H1 (cell line): ENCODE data around the gene LBX2. TPM values are rescaled to one million over a fixed set of nuclear protein-coding genes. Genes with fewer than 3 reads are reported as not detected.
A peak's percentile ranks its signal among the peaks of the same experiment; 100 is the strongest.

Source experiments
- CBX8 ChIP-seq: fragments of 300-800, 300-1000 bp; sonication (generic); IDR thresholded peaks from 2 replicates; pipeline ENCODE4 v1.7.1; 2016; ENCODE audit warnings: low read depth, low read length, borderline replicate concordance
- EP300 ChIP-seq, 2 experiments: IDR thresholded peaks; 1 replicate in 1 of 2; 2 replicates in 1 of 2; pipeline ENCODE4 v1.6.1; 2011 to 2012; ENCODE audit warnings: low read depth in 2 of 2, low read length in 2 of 2, mild to moderate bottlenecking in 2 of 2, borderline replicate concordance in 1 of 2, inconsistent platforms in 1 of 2, moderate library complexity in 1 of 2
- KDM5A ChIP-seq: fragments of 200-600 bp; IDR thresholded peaks from 2 replicates; pipeline ENCODE4 v1.7.1; 2012; ENCODE audit warnings: mild to moderate bottlenecking, low read length, inconsistent platforms, mixed read lengths
- MAFK ChIP-seq: IDR thresholded peaks from 2 replicates; pipeline ENCODE4 v1.6.1; 2012; ENCODE audit warnings: low read depth, mild to moderate bottlenecking, improper control_type of control experiment, low read length
- RNF2 ChIP-seq: fragments of 200-900, 300-1000 bp; sonication (generic); IDR thresholded peaks from 2 replicates; pipeline ENCODE4 v1.7.1; 2016; ENCODE audit warnings: borderline replicate concordance, low read depth, mild to moderate bottlenecking, antibody characterized with exemption, low read length; ENCODE audit not compliant: poor library complexity, severe bottlenecking; ENCODE audit errors: missing control alignments
- SIN3A ChIP-seq, 2 experiments: IDR thresholded peaks in 1 of 2; conservative IDR thresholded peaks in 1 of 2; 2 replicates each; pipeline ENCODE4 v1.6.1; 2011 to 2012; ENCODE audit warnings: low read length in 2 of 2, improper control_type of control experiment in 1 of 2, low read depth in 1 of 2, mild to moderate bottlenecking in 1 of 2
- TAF7 ChIP-seq: optimal IDR thresholded peaks from 2 replicates; pipeline ENCODE3; 2011; ENCODE audit warnings: low read depth, mild to moderate bottlenecking, inconsistent platforms, low read length, moderate library complexity, borderline replicate concordance
- polyA plus RNA-seq, 7 experiments: library from polyadenylated mRNA; depleted of rRNA in 3 of 7; stranded (reverse) in 5 of 7; unstranded in 2 of 7; fragments of >200 nt in 5 of 7; fragments of 200-250 nt in 2 of 7; gene quantifications; 1 replicate in 5 of 7; 2 replicates in 1 of 7; 4 replicates in 1 of 7; pipeline versions ENCODE4 v1.2.1 to v1.2.3, GENCODE V29; 2011 to 2013; ENCODE audit warnings: missing spikeins in 2 of 7, mixed read lengths in 2 of 7
- total RNA-seq: library from RNA; stranded (reverse); fragmentation: NEBNext Ultra II Directional; extraction: Animal tissue kit (Norgen Biotek cat#: 25700); gene quantifications from 2 replicates; pipeline ENCODE4 v1.2.1, GENCODE V29; 2021
- TF ChIP-seq, protein P1 (sequence below): fragments of 300-600 bp; sonication (generic); IDR thresholded peaks from 2 replicates; pipeline ENCODE4 v1.7.1; 2012; ENCODE audit warnings: low read length, moderate library complexity, mild to moderate bottlenecking, inconsistent platforms; ENCODE audit not compliant: insufficient replicate concordance

LBX2 gene
- total and polyA plus RNA-seq, 2 of the 8 experiments (the other 6 are each of a cell fraction or from before 2014, with no cell fraction given), result 0.27 TPM; not detected in 1

GRCh38 chr2:74454654-74455511 lies 44.5 kb downstream of the LBX2 start, which contains the start of gene INO80B (continued):
- TF ChIP-seq, protein P1, sequence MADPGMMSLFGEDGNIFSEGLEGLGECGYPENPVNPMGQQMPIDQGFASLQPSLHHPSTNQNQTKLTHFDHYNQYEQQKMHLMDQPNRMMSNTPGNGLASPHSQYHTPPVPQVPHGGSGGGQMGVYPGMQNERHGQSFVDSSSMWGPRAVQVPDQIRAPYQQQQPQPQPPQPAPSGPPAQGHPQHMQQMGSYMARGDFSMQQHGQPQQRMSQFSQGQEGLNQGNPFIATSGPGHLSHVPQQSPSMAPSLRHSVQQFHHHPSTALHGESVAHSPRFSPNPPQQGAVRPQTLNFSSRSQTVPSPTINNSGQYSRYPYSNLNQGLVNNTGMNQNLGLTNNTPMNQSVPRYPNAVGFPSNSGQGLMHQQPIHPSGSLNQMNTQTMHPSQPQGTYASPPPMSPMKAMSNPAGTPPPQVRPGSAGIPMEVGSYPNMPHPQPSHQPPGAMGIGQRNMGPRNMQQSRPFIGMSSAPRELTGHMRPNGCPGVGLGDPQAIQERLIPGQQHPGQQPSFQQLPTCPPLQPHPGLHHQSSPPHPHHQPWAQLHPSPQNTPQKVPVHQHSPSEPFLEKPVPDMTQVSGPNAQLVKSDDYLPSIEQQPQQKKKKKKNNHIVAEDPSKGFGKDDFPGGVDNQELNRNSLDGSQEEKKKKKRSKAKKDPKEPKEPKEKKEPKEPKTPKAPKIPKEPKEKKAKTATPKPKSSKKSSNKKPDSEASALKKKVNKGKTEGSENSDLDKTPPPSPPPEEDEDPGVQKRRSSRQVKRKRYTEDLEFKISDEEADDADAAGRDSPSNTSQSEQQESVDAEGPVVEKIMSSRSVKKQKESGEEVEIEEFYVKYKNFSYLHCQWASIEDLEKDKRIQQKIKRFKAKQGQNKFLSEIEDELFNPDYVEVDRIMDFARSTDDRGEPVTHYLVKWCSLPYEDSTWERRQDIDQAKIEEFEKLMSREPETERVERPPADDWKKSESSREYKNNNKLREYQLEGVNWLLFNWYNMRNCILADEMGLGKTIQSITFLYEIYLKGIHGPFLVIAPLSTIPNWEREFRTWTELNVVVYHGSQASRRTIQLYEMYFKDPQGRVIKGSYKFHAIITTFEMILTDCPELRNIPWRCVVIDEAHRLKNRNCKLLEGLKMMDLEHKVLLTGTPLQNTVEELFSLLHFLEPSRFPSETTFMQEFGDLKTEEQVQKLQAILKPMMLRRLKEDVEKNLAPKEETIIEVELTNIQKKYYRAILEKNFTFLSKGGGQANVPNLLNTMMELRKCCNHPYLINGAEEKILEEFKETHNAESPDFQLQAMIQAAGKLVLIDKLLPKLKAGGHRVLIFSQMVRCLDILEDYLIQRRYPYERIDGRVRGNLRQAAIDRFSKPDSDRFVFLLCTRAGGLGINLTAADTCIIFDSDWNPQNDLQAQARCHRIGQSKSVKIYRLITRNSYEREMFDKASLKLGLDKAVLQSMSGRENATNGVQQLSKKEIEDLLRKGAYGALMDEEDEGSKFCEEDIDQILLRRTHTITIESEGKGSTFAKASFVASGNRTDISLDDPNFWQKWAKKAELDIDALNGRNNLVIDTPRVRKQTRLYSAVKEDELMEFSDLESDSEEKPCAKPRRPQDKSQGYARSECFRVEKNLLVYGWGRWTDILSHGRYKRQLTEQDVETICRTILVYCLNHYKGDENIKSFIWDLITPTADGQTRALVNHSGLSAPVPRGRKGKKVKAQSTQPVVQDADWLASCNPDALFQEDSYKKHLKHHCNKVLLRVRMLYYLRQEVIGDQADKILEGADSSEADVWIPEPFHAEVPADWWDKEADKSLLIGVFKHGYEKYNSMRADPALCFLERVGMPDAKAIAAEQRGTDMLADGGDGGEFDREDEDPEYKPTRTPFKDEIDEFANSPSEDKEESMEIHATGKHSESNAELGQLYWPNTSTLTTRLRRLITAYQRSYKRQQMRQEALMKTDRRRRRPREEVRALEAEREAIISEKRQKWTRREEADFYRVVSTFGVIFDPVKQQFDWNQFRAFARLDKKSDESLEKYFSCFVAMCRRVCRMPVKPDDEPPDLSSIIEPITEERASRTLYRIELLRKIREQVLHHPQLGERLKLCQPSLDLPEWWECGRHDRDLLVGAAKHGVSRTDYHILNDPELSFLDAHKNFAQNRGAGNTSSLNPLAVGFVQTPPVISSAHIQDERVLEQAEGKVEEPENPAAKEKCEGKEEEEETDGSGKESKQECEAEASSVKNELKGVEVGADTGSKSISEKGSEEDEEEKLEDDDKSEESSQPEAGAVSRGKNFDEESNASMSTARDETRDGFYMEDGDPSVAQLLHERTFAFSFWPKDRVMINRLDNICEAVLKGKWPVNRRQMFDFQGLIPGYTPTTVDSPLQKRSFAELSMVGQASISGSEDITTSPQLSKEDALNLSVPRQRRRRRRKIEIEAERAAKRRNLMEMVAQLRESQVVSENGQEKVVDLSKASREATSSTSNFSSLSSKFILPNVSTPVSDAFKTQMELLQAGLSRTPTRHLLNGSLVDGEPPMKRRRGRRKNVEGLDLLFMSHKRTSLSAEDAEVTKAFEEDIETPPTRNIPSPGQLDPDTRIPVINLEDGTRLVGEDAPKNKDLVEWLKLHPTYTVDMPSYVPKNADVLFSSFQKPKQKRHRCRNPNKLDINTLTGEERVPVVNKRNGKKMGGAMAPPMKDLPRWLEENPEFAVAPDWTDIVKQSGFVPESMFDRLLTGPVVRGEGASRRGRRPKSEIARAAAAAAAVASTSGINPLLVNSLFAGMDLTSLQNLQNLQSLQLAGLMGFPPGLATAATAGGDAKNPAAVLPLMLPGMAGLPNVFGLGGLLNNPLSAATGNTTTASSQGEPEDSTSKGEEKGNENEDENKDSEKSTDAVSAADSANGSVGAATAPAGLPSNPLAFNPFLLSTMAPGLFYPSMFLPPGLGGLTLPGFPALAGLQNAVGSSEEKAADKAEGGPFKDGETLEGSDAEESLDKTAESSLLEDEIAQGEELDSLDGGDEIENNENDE, result no peak
- TF ChIP-seq EP300 (IDR thresholded peaks at IDR 0.05; ENCODE audit: borderline replicate concordance in 1 of 2, low read depth in 2 of 2, low read length in 2 of 2), result peak in 1 of 2 experiments; percentile 77; a peak in 1 of 3 replicates
- peak; percentile 37 for TF ChIP-seq TAF7
- peak; percentile 21; the same call in 1 of the 2 replicates for TF ChIP-seq MAFK
- no peak for TF ChIP-seq CBX8
- peak; percentile 95 to 100; a peak in 3 of 4 replicates for TF ChIP-seq SIN3A (conservative IDR thresholded peaks at IDR 0.05 in 1 of 2, IDR thresholded peaks at IDR 0.05 in 1 of 2; ENCODE audit: low read depth in 1 of 2, low read length in 2 of 2)
- no peak; the same call in none of the 2 replicates for TF ChIP-seq KDM5A
- no peak for TF ChIP-seq RNF2
